OCI-LY7 (cell line): ENCODE measurements around the gene UTP14C.

Experiments used
- CTCF ChIP-seq: fragments of 200-600 bp; sonication (generic); conservative IDR thresholded peaks from 2 replicates; pipeline ENCODE4 v1.5.1; 2014; ENCODE audit warnings: mild to moderate bottlenecking, antibody characterized with exemption, low read length, moderate library complexity, mixed read lengths
- EZH2phosphoT487 ChIP-seq: fragments of 200-600 bp; sonication (generic); IDR thresholded peaks from 2 replicates; pipeline ENCODE4 v1.6.1; 2018; ENCODE audit warnings: low read depth, borderline replicate concordance, mild to moderate bottlenecking, mixed run types, antibody characterized with exemption, low read length, moderate library complexity, mixed read lengths

GRCh38 chr13:52016296-52016695 is 8.2 kb upstream of the UTP14C start:
- TF ChIP-seq EZH2phosphoT487 (no peak), CTCF (no peak)
